ENCODE measurements around the gene KCNK4.

KCNK4 gene

GRCh38 chr11:64278576-64279190 lies 12.4 kb upstream of the KCNK4 start:
- peak overlapping the region in 3 of 11 experiments; percentile 19 to 44 (median 24); a peak in 3 of 22 replicates for H3K9ac ChIP-seq
- H4K20me1 ChIP-seq, result peaks cover 0 to 8% (median 0%) of the 10 kb centered on the region in 11 experiments; a peak in 2 of 22 replicates
- peaks cover 17 to 71% (median 49%) of the 10 kb centered on the region in 11 experiments; a peak in 21 of 22 replicates for H3K36me3 ChIP-seq
- no peak for TF ChIP-seq Cebpa-rat (IDR thresholded peaks at IDR 0.05)
- no peaks in the 10 kb centered on the region for H3K9me3 ChIP-seq (replicated peaks in 1 of 11)
- H3K4me2 ChIP-seq, result no peak overlapping the region
- H3K27ac ChIP-seq, result no peak overlapping the region
- peaks cover 14 to 31% (median 19%) of the 10 kb centered on the region in 10 experiments for H3K4me1 ChIP-seq
- H3K27me3 ChIP-seq, result no peaks in the 10 kb centered on the region
- H3K4me3 ChIP-seq, result no peak overlapping the region

- H3K9me3 ChIP-seq (replicated peaks in 1 of 11), result no peaks in the 10 kb centered on the region
- no peaks in the 10 kb centered on the region for H3K27me3 ChIP-seq
- H3K4me1 ChIP-seq, result peaks cover 24 to 30% (median 27%) of the 10 kb centered on the region in 10 experiments
- H3K4me2 ChIP-seq, result no peak overlapping the region
- peaks cover 0 to 7% (median 0%) of the 10 kb centered on the region in 11 experiments; a peak in 2 of 22 replicates for H4K20me1 ChIP-seq
- no peak overlapping the region for H3K27ac ChIP-seq
- no peak overlapping the region for H3K9ac ChIP-seq
- H3K4me3 ChIP-seq, result no peak overlapping the region
- no peak for TF ChIP-seq Cebpa-rat (IDR thresholded peaks at IDR 0.05)
- peaks cover 7 to 46% (median 32%) of the 10 kb centered on the region in 11 experiments; a peak in 20 of 22 replicates for H3K36me3 ChIP-seq
Measured at GRCh38 chr11:64281957-64282770, 8.9 kb upstream of the KCNK4 start.

- Histone ChIP-seq H3K4me3 (peak overlapping the region in 1 of 10 experiments; percentile 81; a peak in 1 of 20 replicates), H3K27ac (0 out of 22 replicates have a peak overlapping the region, but pooled peaks of 1 of the 11 experiments have one; percentile 2), H3K9me3 (replicated peaks in 1 of 11) (no peaks in the 10 kb centered on the region), H3K36me3 (peaks cover 5 to 37% (median 23%) of the 10 kb centered on the region in 11 experiments; a peak in 19 of 22 replicates), H3K4me1 (peaks cover 25 to 31% (median 26%) of the 10 kb centered on the region in 10 experiments), H3K9ac (peak overlapping the region in 9 of 11 experiments; percentile 83 to 92 (median 88); a peak in 16 of 22 replicates), H3K4me2 (peak overlapping the region; percentile 92 to 100 (median 96)), H3K27me3 (no peaks in the 10 kb centered on the region), H4K20me1 (peaks cover 0 to 13% (median 0%) of the 10 kb centered on the region in 11 experiments; a peak in 1 of 22 replicates)
- no peak for TF ChIP-seq Cebpa-rat (IDR thresholded peaks at IDR 0.05)
Measured at GRCh38 chr11:64283092-64283491, 8.0 kb upstream of the KCNK4 start.

- H3K9ac ChIP-seq, result peak within 1 kb of the TSS; percentile 80 to 92 (median 88)
- H4K20me1 ChIP-seq, result peaks cover 0 to 15% (median 1%) of the 10 kb centered on the region in 11 experiments; a peak in 3 of 22 replicates
- no peak for TF ChIP-seq Cebpa-rat (IDR thresholded peaks at IDR 0.05)
- peak within 1 kb of the TSS; percentile 92 to 100 (median 96) for H3K4me2 ChIP-seq
- peaks cover 25 to 31% (median 26%) of the 10 kb centered on the region in 10 experiments for H3K4me1 ChIP-seq
- H3K36me3 ChIP-seq, result peaks cover 0 to 26% (median 12%) of the 10 kb centered on the region in 11 experiments; a peak in 12 of 22 replicates
- peaks cover 2 to 7% (median 3%) of the 10 kb centered on the region in 11 experiments; a peak in 21 of 22 replicates for H3K27me3 ChIP-seq
- peak within 1 kb of the TSS; percentile 77 to 94 (median 85) for H3K27ac ChIP-seq
- no peaks in the 10 kb centered on the region for H3K9me3 ChIP-seq (replicated peaks in 1 of 11)
- H3K4me3 ChIP-seq, result peak within 1 kb of the TSS; percentile 61 to 90 (median 80)
Measured at GRCh38 chr11:64284048-64284961, 6.8 kb upstream of the KCNK4 start, which contains the start of gene BAD. TSS of gene BAD (minus strand) at chr11:64284665. CDS start at chr11:64284368, 297 bp downstream.

GRCh38 chr11:64284962-64285884 lies 5.9 kb upstream of the KCNK4 start, which contains the start of gene GPR137:
TSS of gene GPR137 (plus strand) at chr11:64285848. CDS start at chr11:64286525, 677 bp downstream.
- TF ChIP-seq Cebpa-rat (IDR thresholded peaks at IDR 0.05), result no peak
- peak within 1 kb of the TSS; percentile 77 to 94 (median 85) for H3K27ac ChIP-seq
- H3K36me3 ChIP-seq, result peaks cover 0 to 22% (median 10%) of the 10 kb centered on the region in 11 experiments; a peak in 12 of 22 replicates
- peak within 1 kb of the TSS; percentile 61 to 90 (median 80) for H3K4me3 ChIP-seq
- peaks cover 0 to 25% (median 10%) of the 10 kb centered on the region in 11 experiments; a peak in 10 of 22 replicates for H4K20me1 ChIP-seq
- H3K4me2 ChIP-seq, result peak within 1 kb of the TSS; percentile 94 to 100 (median 97)
- H3K9ac ChIP-seq, result peak within 1 kb of the TSS; percentile 80 to 92 (median 88)
- peaks cover 25 to 31% (median 26%) of the 10 kb centered on the region in 10 experiments for H3K4me1 ChIP-seq
- peaks cover 11 to 16% (median 12%) of the 10 kb centered on the region in 11 experiments for H3K27me3 ChIP-seq
- H3K9me3 ChIP-seq (replicated peaks in 1 of 11), result no peaks in the 10 kb centered on the region

GRCh38 chr11:64285885-64286800 lies 5.0 kb upstream of the KCNK4 start:
- peak overlapping the region; percentile 94 to 100 (median 97) for H3K4me2 ChIP-seq

More at GRCh38 chr11:64285885-64286800, 5.0 kb upstream of the KCNK4 start:
- Histone ChIP-seq H3K4me1 (peaks cover 25 to 31% (median 26%) of the 10 kb centered on the region in 10 experiments), H3K4me3 (peak overlapping the region; percentile 61 to 90 (median 80)), H3K27ac (peak overlapping the region in 10 of 11 experiments; percentile 43 to 94 (median 84); a peak in 18 of 22 replicates), H3K27me3 (peaks cover 21 to 25% (median 21%) of the 10 kb centered on the region in 11 experiments), H4K20me1 (peaks cover 0 to 34% (median 19%) of the 10 kb centered on the region in 11 experiments; a peak in 14 of 22 replicates), H3K9ac (peak overlapping the region; percentile 80 to 92 (median 88)), H3K9me3 (replicated peaks in 1 of 11) (no peaks in the 10 kb centered on the region), H3K36me3 (peaks cover 0 to 20% (median 10%) of the 10 kb centered on the region in 11 experiments; a peak in 12 of 22 replicates)
- no peak for TF ChIP-seq Cebpa-rat (IDR thresholded peaks at IDR 0.05)
